Cortex of kidney (tissue), 1 donor: ENCODE results near the gene MINDY2.
"Not testable (repeated sequence)": the region's sequence is repeated elsewhere in the genome, so short reads cannot be mapped to it uniquely, and the experiment has no call there.

Source experiments
- DNase-seq: peaks from one replicate; lab custom pipeline; 2025; lab: John Stamatoyannopoulos, UW

The MINDY2 gene

GRCh38 chr15:58883926-58884325, 112.8 kb downstream of the MINDY2 start:
- DNase-seq, result not testable (repeated sequence)

- no peak for DNase-seq
These were observed 115.8 kb downstream of the MINDY2 start for GRCh38 chr15:58886921-58887320.

GRCh38 chr15:58889363-58889762, 118.3 kb downstream of the MINDY2 start:
- no peak for DNase-seq

- DNase-seq, result no peak
These were observed 127.1 kb downstream of the MINDY2 start for GRCh38 chr15:58898150-58898680.

- DNase-seq, result no peak
These were observed 129.5 kb downstream of the MINDY2 start for GRCh38 chr15:58900631-58901030.

- DNase-seq, result no peak
These were observed 137.6 kb downstream of the MINDY2 start for GRCh38 chr15:58908550-58909309.

GRCh38 chr15:58909616-58910015, 138.5 kb downstream of the MINDY2 start:
- DNase-seq, result no peak

- no peak for DNase-seq
These were observed 139.4 kb downstream of the MINDY2 start for GRCh38 chr15:58910456-58910855.
